SU-DHL-6 (cell line): Measurements from ENCODE around the gene TMEM169.

Source experiments
- EZH2phosphoT487 ChIP-seq: fragments of 200-600 bp; sonication (generic), shearing (Covaris generic); conservative IDR thresholded peaks from 2 replicates; pipeline ENCODE4 v1.6.1; 2018; ENCODE audit warnings: mild to moderate bottlenecking, antibody characterized with exemption, low read length, moderate library complexity, mixed read lengths
- TF ChIP-seq, protein P1 (sequence below): fragments of 200-600 bp; sonication (generic); IDR thresholded peaks from one replicate; pipeline ENCODE4 v1.5.1; 2017; ENCODE audit warnings: antibody characterized with exemption, mild to moderate bottlenecking, low read length, moderate library complexity; ENCODE audit not compliant: insufficient read depth, poor library complexity, severe bottlenecking

- TF ChIP-seq, protein P1, sequence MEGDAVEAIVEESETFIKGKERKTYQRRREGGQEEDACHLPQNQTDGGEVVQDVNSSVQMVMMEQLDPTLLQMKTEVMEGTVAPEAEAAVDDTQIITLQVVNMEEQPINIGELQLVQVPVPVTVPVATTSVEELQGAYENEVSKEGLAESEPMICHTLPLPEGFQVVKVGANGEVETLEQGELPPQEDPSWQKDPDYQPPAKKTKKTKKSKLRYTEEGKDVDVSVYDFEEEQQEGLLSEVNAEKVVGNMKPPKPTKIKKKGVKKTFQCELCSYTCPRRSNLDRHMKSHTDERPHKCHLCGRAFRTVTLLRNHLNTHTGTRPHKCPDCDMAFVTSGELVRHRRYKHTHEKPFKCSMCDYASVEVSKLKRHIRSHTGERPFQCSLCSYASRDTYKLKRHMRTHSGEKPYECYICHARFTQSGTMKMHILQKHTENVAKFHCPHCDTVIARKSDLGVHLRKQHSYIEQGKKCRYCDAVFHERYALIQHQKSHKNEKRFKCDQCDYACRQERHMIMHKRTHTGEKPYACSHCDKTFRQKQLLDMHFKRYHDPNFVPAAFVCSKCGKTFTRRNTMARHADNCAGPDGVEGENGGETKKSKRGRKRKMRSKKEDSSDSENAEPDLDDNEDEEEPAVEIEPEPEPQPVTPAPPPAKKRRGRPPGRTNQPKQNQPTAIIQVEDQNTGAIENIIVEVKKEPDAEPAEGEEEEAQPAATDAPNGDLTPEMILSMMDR: no peak
- TF ChIP-seq EZH2phosphoT487: no peak
Observed at GRCh38 chr2:216104691-216105090, 23.0 kb downstream of the TMEM169 start.
